Measurements from ENCODE around the gene ARHGAP15.

Gene ARHGAP15

DNA sequence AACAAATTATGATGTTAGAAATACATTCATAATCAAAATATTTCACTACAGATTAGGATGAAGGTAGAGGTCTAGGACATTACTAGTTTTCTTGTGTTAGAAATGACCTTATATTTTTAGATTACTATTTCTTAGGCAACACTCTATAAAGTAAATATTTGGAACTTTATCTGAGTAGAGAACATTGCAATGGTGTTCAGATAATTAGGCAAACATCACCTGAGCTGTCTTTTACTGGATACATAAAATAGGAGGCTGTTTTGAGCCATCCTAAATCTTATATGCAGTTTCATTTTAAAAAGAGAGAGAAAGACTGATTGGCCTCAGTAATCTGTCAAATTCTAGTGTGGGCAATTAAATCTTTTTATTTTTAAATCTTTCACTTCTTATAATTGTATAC lies 304.6 kb downstream of the ARHGAP15 start:
- H3K79me2 ChIP-seq (ENCODE audit: low read length) = no peaks in the 10 kb centered on the region
- no peaks in the 10 kb centered on the region for H3K4me1 ChIP-seq (ENCODE audit: low read length)
- no peaks in the 10 kb centered on the region for H3K36me3 ChIP-seq (replicated peaks; ENCODE audit: insufficient read depth, low read length)
- TF ChIP-seq EZH2phosphoT487 (IDR thresholded peaks at IDR 0.05; ENCODE audit: low read length) (no peak), EZH2 (optimal IDR thresholded peaks at IDR 0.05; ENCODE audit: low read depth, low read length) (no peak)
- TF ChIP-seq, protein P1, sequence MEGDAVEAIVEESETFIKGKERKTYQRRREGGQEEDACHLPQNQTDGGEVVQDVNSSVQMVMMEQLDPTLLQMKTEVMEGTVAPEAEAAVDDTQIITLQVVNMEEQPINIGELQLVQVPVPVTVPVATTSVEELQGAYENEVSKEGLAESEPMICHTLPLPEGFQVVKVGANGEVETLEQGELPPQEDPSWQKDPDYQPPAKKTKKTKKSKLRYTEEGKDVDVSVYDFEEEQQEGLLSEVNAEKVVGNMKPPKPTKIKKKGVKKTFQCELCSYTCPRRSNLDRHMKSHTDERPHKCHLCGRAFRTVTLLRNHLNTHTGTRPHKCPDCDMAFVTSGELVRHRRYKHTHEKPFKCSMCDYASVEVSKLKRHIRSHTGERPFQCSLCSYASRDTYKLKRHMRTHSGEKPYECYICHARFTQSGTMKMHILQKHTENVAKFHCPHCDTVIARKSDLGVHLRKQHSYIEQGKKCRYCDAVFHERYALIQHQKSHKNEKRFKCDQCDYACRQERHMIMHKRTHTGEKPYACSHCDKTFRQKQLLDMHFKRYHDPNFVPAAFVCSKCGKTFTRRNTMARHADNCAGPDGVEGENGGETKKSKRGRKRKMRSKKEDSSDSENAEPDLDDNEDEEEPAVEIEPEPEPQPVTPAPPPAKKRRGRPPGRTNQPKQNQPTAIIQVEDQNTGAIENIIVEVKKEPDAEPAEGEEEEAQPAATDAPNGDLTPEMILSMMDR (IDR thresholded peaks at IDR 0.05; ENCODE audit: low read length) = no peak
- no peaks in the 10 kb centered on the region for H3K27me3 ChIP-seq (replicated peaks; ENCODE audit: insufficient read depth, low read length)
- H3K9me3 ChIP-seq (replicated peaks; ENCODE audit: insufficient read depth, low read length) = no peaks in the 10 kb centered on the region
- no peaks in the 10 kb centered on the region for H4K20me1 ChIP-seq (ENCODE audit: insufficient read depth, low read length)
- H3K4me3 ChIP-seq (ENCODE audit: low read length) = no peak overlapping the region
- H3K27ac ChIP-seq (ENCODE audit: low read length) = no peak overlapping the region
- no peak overlapping the region for H3K4me2 ChIP-seq (ENCODE audit: low read depth, low read length)
- no peak overlapping the region for H3K9ac ChIP-seq (ENCODE audit: low read length)
- no peak overlapping the region for H2AFZ ChIP-seq (ENCODE audit: low read length)
- no peaks in the 10 kb centered on the region for H3K9me2 ChIP-seq (replicated peaks; ENCODE audit: insufficient read depth, low read length)
- H3F3A ChIP-seq (ENCODE audit: insufficient read depth, low read length) = no peaks in the 10 kb centered on the region
- no peak for DNase-seq

DNA sequence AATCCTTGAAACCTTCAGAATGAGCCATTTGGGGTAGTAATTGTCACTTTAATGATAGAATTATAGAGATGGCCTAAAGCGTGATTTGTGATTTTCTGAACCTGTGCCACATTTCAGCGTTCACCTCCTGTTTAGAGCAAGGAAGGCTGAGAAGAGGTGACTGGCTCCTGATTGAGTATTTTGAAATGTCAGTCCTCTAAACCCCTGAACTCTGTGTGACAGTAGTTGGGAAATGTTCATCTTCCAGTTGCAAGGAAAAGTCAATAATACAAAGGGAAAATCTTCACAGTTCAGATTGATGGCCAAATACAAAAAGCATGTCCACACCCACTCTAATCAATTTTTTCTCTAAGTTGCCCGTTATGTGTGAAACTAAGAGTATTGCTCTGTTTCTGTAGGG lies 305.2 kb downstream of the ARHGAP15 start:
- DNase-seq = no peak

DNA sequence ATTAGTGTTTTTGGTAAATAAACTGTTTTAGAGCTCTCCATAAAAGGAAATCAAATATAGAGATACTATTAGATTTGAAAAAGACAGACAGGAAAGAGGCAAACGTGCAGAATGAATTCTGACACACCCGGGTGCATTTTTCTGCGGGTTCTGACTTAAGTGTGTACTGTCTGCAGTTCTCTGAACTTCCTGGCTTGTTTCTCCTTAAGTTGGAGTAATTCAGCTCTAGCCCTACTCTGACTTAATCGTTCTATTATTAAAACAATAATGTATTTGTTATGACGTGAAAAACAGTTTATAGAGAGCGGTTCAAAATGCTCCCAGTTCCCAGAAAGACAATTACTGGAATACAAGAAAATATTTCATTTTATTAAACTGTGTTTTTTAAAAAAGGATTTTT lies 305.9 kb downstream of the ARHGAP15 start:
- H3K4me3 ChIP-seq (ENCODE audit: low read length) = no peak overlapping the region
- no peaks in the 10 kb centered on the region for H3K36me3 ChIP-seq (replicated peaks; ENCODE audit: insufficient read depth, low read length)
- H3K4me2 ChIP-seq (ENCODE audit: low read depth, low read length) = no peak overlapping the region
- H3K9me3 ChIP-seq (replicated peaks; ENCODE audit: insufficient read depth, low read length) = no peaks in the 10 kb centered on the region
- H3F3A ChIP-seq (ENCODE audit: insufficient read depth, low read length) = no peaks in the 10 kb centered on the region
- H3K4me1 ChIP-seq (ENCODE audit: low read length) = no peaks in the 10 kb centered on the region
- H2AFZ ChIP-seq (ENCODE audit: low read length) = no peak overlapping the region
- H4K20me1 ChIP-seq (ENCODE audit: insufficient read depth, low read length) = no peaks in the 10 kb centered on the region
- H3K9me2 ChIP-seq (replicated peaks; ENCODE audit: insufficient read depth, low read length) = no peaks in the 10 kb centered on the region
- H3K27ac ChIP-seq (ENCODE audit: low read length) = no peak overlapping the region
- DNase-seq = no peak
- H3K9ac ChIP-seq (ENCODE audit: low read length) = no peak overlapping the region
- TF ChIP-seq, protein P1 (IDR thresholded peaks at IDR 0.05; ENCODE audit: low read length) = no peak
- TF ChIP-seq EZH2phosphoT487 (IDR thresholded peaks at IDR 0.05; ENCODE audit: low read length) (no peak), EZH2 (optimal IDR thresholded peaks at IDR 0.05; ENCODE audit: low read depth, low read length) (no peak)
- no peaks in the 10 kb centered on the region for H3K79me2 ChIP-seq (ENCODE audit: low read length)
- no peaks in the 10 kb centered on the region for H3K27me3 ChIP-seq (replicated peaks; ENCODE audit: insufficient read depth, low read length)

More for the DNA sequence above, 305.2 kb downstream of the ARHGAP15 start:
- Histone ChIP-seq H3K27me3 (replicated peaks; ENCODE audit: insufficient read depth, low read length) (no peaks in the 10 kb centered on the region), H2AFZ (ENCODE audit: low read length) (no peak overlapping the region), H3K36me3 (replicated peaks; ENCODE audit: insufficient read depth, low read length) (no peaks in the 10 kb centered on the region), H3K4me2 (ENCODE audit: low read depth, low read length) (no peak overlapping the region), H3F3A (ENCODE audit: insufficient read depth, low read length) (no peaks in the 10 kb centered on the region), H3K79me2 (ENCODE audit: low read length) (no peaks in the 10 kb centered on the region), H3K27ac (ENCODE audit: low read length) (no peak overlapping the region), H3K4me3 (ENCODE audit: low read length) (no peak overlapping the region), H3K4me1 (ENCODE audit: low read length) (no peaks in the 10 kb centered on the region), H3K9me3 (replicated peaks; ENCODE audit: insufficient read depth, low read length) (no peaks in the 10 kb centered on the region), H3K9me2 (replicated peaks; ENCODE audit: insufficient read depth, low read length) (no peaks in the 10 kb centered on the region), H3K9ac (ENCODE audit: low read length) (no peak overlapping the region), H4K20me1 (ENCODE audit: insufficient read depth, low read length) (no peaks in the 10 kb centered on the region)
- TF ChIP-seq EZH2 (optimal IDR thresholded peaks at IDR 0.05; ENCODE audit: low read depth, low read length) (no peak), EZH2phosphoT487 (IDR thresholded peaks at IDR 0.05; ENCODE audit: low read length) (no peak)
- TF ChIP-seq, protein P1 (IDR thresholded peaks at IDR 0.05; ENCODE audit: low read length) = no peak

Data from MM.1S (cell line).